Measurements from ENCODE around the gene PIP5KL1. TPM values are rescaled to one million over a fixed set of nuclear protein-coding genes. Genes with fewer than 3 reads are reported as not detected.

Gene PIP5KL1
- total RNA-seq, 1 donor from 2014 or later: 11.5 TPM

DNA sequence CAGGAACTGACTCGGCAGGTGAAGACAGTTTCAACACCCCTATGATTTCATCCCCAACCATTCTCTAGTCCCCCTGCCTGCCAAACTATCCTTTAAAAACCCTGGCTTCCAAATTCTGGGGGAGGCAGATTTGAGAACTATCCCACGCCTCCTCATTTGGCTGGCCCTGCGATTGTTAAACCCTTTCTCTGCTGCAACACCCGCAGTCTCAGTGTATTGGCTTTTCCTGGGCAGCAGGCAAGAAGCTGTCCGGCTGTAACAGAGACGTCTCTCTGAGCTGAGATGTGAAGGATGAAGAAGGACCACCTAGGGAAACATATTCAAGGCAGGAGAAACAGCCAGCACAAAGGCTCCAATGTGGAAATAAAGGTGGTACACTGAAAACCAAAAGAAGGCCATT is 37.7 kb downstream of the PIP5KL1 start:
- Histone ChIP-seq H3K27me3 (ENCODE audit: low read depth) (no peaks in the 10 kb centered on the region), H3K4me3 (no peak overlapping the region), H3K9me3 (no peaks in the 10 kb centered on the region), H3K4me1 (peaks cover 17% of the 10 kb centered on the region), H3K27ac (no peak overlapping the region), H3K36me3 (peaks cover 83% of the 10 kb centered on the region)
- intact Hi-C loops (cut with DNase I): no loop called here
- no peak for DNase-seq
- no peak for TF ChIP-seq CTCF (IDR thresholded peaks at IDR 0.05)
- no peak for ATAC-seq

DNA sequence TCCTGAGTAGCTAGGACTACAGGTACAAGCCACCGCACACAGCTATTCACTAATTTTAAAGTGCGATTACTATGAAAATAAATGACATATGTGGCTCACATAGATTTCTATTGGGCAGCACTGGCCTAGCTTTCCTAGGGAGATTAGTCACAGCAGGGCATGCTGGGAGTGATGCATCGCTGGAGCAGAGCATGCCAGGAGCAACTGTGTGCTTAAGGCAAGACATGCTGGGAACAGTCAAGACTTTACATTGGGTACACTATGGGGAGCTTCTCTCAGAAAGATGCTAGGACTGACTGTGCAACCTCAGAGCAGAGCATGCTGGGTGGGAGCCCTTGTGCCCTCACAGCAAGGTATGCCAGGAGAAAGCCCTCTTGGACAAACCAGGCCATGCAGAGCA is 40.5 kb downstream of the PIP5KL1 start:
- intact Hi-C loops (cut with DNase I): no loop called here
- peaks cover under 1% of the 10 kb centered on the region for H3K4me1 ChIP-seq
- H3K27me3 ChIP-seq (ENCODE audit: low read depth): no peaks in the 10 kb centered on the region
- no peak for TF ChIP-seq CTCF (IDR thresholded peaks at IDR 0.05)
- peaks cover 96% of the 10 kb centered on the region for H3K36me3 ChIP-seq
- ATAC-seq (no peak), DNase-seq (no peak)
- no peak overlapping the region for H3K4me3 ChIP-seq
- no peaks in the 10 kb centered on the region for H3K9me3 ChIP-seq
- no peak overlapping the region for H3K27ac ChIP-seq

GRCh38 chr9:127887792-127888191 is 42.8 kb downstream of the PIP5KL1 start:
- H3K9me3 ChIP-seq: no peaks in the 10 kb centered on the region
- ATAC-seq: no peak
- no peak for TF ChIP-seq CTCF (IDR thresholded peaks at IDR 0.05)
- H3K27ac ChIP-seq: no peak overlapping the region
- H3K36me3 ChIP-seq: peaks cover 79% of the 10 kb centered on the region
- no peaks in the 10 kb centered on the region for H3K27me3 ChIP-seq (ENCODE audit: low read depth)
- no peak overlapping the region for H3K4me3 ChIP-seq
- no peak for DNase-seq
- H3K4me1 ChIP-seq: peaks cover 8% of the 10 kb centered on the region
- intact Hi-C loops (cut with DNase I): no loop called here

GRCh38 chr9:127886401-127886972 is 44.1 kb downstream of the PIP5KL1 start:
- DNase-seq: no peak
- no peak overlapping the region for H3K4me3 ChIP-seq
- H3K27me3 ChIP-seq (ENCODE audit: low read depth): no peaks in the 10 kb centered on the region
- H3K27ac ChIP-seq: no peak overlapping the region
- no peak for TF ChIP-seq CTCF (IDR thresholded peaks at IDR 0.05)
- H3K9me3 ChIP-seq: no peaks in the 10 kb centered on the region
- peaks cover 8% of the 10 kb centered on the region for H3K4me1 ChIP-seq
- H3K36me3 ChIP-seq: peaks cover 68% of the 10 kb centered on the region
- ATAC-seq: no peak
- intact Hi-C loops (cut with DNase I): no loop called here

DNA sequence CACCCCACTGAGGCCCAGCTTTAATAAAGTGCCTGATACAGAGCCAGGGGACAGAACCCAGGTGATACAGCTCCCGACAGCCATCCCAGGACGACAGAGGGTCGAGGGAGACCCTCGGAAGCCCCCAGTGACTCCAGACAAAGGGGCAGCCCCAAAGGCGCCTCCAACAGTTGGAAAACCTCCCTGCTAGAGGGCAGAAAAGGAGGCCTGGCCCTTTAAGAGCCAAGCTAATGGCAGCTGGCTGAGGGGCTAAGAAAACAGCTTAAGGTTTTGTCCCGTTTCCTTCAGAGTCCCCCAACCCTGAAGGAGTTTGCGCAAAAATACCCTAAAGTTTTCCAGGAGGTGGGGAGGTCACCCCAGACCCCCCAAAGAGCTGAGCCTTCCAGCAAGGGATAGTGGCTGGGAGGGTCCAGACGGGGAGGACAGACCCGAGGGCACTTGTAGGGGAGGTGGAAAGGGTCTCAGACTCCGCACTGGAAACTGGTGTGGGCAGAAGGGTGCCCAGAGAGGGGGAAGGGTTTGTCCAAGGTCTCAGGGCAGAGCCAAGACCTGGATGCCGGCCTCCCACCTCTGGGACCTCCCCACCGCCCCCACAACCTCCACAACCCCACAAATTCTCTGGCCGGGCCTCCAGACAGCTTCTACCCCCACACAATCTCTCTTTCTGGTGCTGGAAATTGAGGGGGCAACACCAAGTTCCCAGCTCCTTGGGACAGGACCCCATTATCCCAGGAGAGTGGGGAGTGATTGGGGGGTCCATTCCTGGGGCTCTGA is 44.9 kb downstream of the PIP5KL1 start:
- no peak overlapping the region for H3K4me3 ChIP-seq
- intact Hi-C loops (cut with DNase I): no loop called here
- peaks cover 8% of the 10 kb centered on the region for H3K4me1 ChIP-seq
- peaks cover 62% of the 10 kb centered on the region for H3K36me3 ChIP-seq
- no peaks in the 10 kb centered on the region for H3K27me3 ChIP-seq (ENCODE audit: low read depth)
- no peak for TF ChIP-seq CTCF (IDR thresholded peaks at IDR 0.05)
- no peak overlapping the region for H3K27ac ChIP-seq
- ATAC-seq: no peak
- H3K9me3 ChIP-seq: no peaks in the 10 kb centered on the region
- no peak for DNase-seq
